GM23338 (cell line): Measurements from ENCODE around the gene EVI2B. TPM values are rescaled to one million over a fixed set of nuclear protein-coding genes. Genes with fewer than 3 reads are reported as not detected.

Source experiments
- ATAC-seq: fragments of 200-7000 bp; cut with Tn5 transposase; 3 replicates; pipeline ENCODE4 v1.9.1; 2020
- DNase-seq: peaks from one replicate; pipeline ENCODE4 v3.0.0-alpha.2; 2015; ENCODE audit warnings: low spot score
- H2AFZ ChIP-seq: fragments of 200-600 bp; sonication (generic); 2 replicates; pipeline ENCODE4 v1.8.0; 2016; ENCODE audit warnings: antibody characterized with exemption, mild to moderate bottlenecking, moderate library complexity
- H3F3A ChIP-seq: fragments of 200-600 bp; sonication (generic); replicated peaks from 2 replicates; pipeline ENCODE4 v1.8.0; 2017; ENCODE audit warnings: antibody characterized with exemption, mixed run types, low read depth
- H3K27ac ChIP-seq: fragments of 200-600 bp; sonication (generic); 2 replicates; pipeline ENCODE4 v1.6.1; 2016; ENCODE audit warnings: low read depth
- H3K27me3 ChIP-seq: fragments of 200-600 bp; sonication (generic); 2 replicates; pipeline ENCODE4 v1.8.0; 2016; ENCODE audit warnings: mild to moderate bottlenecking, mixed run types, moderate library complexity; ENCODE audit not compliant: insufficient read depth
- H3K36me3 ChIP-seq: fragments of 200-600 bp; sonication (generic); 2 replicates; pipeline ENCODE4 v1.8.0; 2016; ENCODE audit warnings: mild to moderate bottlenecking; ENCODE audit not compliant: insufficient read depth
- H3K4me1 ChIP-seq: fragments of 200-600 bp; sonication (generic); 2 replicates; pipeline ENCODE4 v1.8.0; 2016; ENCODE audit warnings: mild to moderate bottlenecking, moderate library complexity; ENCODE audit not compliant: insufficient read depth
- H3K4me2 ChIP-seq: fragments of 200-600 bp; sonication (generic); 2 replicates; pipeline ENCODE4 v1.7.1; 2017; ENCODE audit warnings: mixed run types
- H3K4me3 ChIP-seq: fragments of 200-600 bp; sonication (generic); 2 replicates; pipeline ENCODE4 v1.6.1; 2016; ENCODE audit warnings: mixed run types
- H3K79me2 ChIP-seq: fragments of 200-600 bp; sonication (generic); replicated peaks from 2 replicates; pipeline ENCODE4 v1.8.0; 2017; ENCODE audit warnings: mild to moderate bottlenecking; ENCODE audit not compliant: insufficient read depth
- H3K9me2 ChIP-seq: fragments of 200-600 bp; sonication (generic); 2 replicates; pipeline ENCODE4 v1.8.0; 2017; ENCODE audit not compliant: insufficient read depth
- H4K20me1 ChIP-seq: fragments of 200-600 bp; sonication (generic); replicated peaks from 2 replicates; pipeline ENCODE4 v1.8.0; 2017; ENCODE audit warnings: mild to moderate bottlenecking; ENCODE audit not compliant: insufficient read depth
- H3K27ac Mint-ChIP-seq: 2 replicates; pipeline ENCODE4 v1.8.0; 2020; ENCODE audit warnings: inconsistent platforms, mild to moderate bottlenecking, moderate library complexity, mixed read lengths
- H3K27me3 Mint-ChIP-seq: 3 replicates; pipeline ENCODE4 v1.8.0; 2022; ENCODE audit warnings: low read depth, mild to moderate bottlenecking, moderate library complexity, mixed read lengths, inconsistent platforms; ENCODE audit not compliant: insufficient read depth, poor library complexity
- H3K36me3 Mint-ChIP-seq: 3 replicates; pipeline ENCODE4 v1.8.0; 2021; ENCODE audit warnings: low read depth, mild to moderate bottlenecking, inconsistent platforms, moderate library complexity, mixed read lengths
- H3K4me1 Mint-ChIP-seq: 3 replicates; pipeline ENCODE4 v1.8.0; 2020; ENCODE audit warnings: mild to moderate bottlenecking, inconsistent platforms, mixed read lengths
- H3K4me3 Mint-ChIP-seq: 3 replicates; pipeline ENCODE4 v1.8.0; 2021; ENCODE audit warnings: moderate library complexity, mild to moderate bottlenecking, inconsistent platforms, mixed read lengths
- H3K9me3 Mint-ChIP-seq: 3 replicates; pipeline ENCODE4 v1.8.0; 2020; ENCODE audit warnings: moderate library complexity, mild to moderate bottlenecking, inconsistent platforms, mixed read lengths
- CREB1 ChIP-seq: fragments of 250-450 bp; sonication (Bioruptor Pico); IDR thresholded peaks from 2 replicates; pipeline ENCODE4 v1.5.0; 2020; ENCODE audit warnings: low read depth, mild to moderate bottlenecking, moderate library complexity
- JUNB ChIP-seq: IDR thresholded peaks from one replicate; pipeline ENCODE4 v1.6.1; 2016; ENCODE audit warnings: antibody characterized with exemption; ENCODE audit not compliant: unreplicated experiment
- NANOG ChIP-seq: IDR thresholded peaks from 2 replicates; pipeline ENCODE4 v1.6.1; 2016; ENCODE audit warnings: antibody characterized with exemption, borderline replicate concordance
- ZNF114 ChIP-seq: fragments of 250-450 bp; sonication (Bioruptor Pico); IDR thresholded peaks from 2 replicates; pipeline ENCODE4 v1.5.0; 2020; ENCODE audit warnings: mild to moderate bottlenecking, moderate library complexity
- ZNF331 ChIP-seq: fragments of 250-450 bp; sonication (Bioruptor Pico); IDR thresholded peaks from 2 replicates; pipeline ENCODE4 v1.5.0; 2020; ENCODE audit warnings: low read depth, mild to moderate bottlenecking, moderate library complexity
- polyA plus RNA-seq: library from polyadenylated mRNA; unstranded; fragments of >200 nt; fragmentation: Nextera tagmentation; extraction: Ambion mirVana; gene quantifications from 2 replicates; pipeline ENCODE4 v1.2.1, GENCODE V29; 2016
- total RNA-seq: library from RNA; depleted of rRNA; stranded (reverse); fragments of >200 nt; shearing (Covaris generic); gene quantifications from 2 replicates; pipeline ENCODE4 v1.2.3, GENCODE V29; 2014
- TF ChIP-seq, protein P1 (sequence below): IDR thresholded peaks from one replicate; pipeline ENCODE4 v1.6.1; 2018; ENCODE audit warnings: antibody characterized with exemption; ENCODE audit not compliant: unreplicated experiment
- TF ChIP-seq, protein P2 (sequence below), 2 experiments: fragments of 200-600 bp in 1 of 2; sonication (generic) in 1 of 2; conservative IDR thresholded peaks; 2 replicates each; pipeline versions ENCODE4 v1.5.1 to v1.6.1; 2016 to 2017; ENCODE audit warnings: antibody characterized with exemption in 2 of 2, low read depth in 2 of 2, mild to moderate bottlenecking in 2 of 2, moderate library complexity in 1 of 2
- TF ChIP-seq, protein P3 (sequence below): IDR thresholded peaks from 2 replicates; pipeline ENCODE4 v1.6.1; 2016; ENCODE audit warnings: antibody characterized with exemption

EVI2B gene
- total and polyA plus RNA-seq, 2 experiments from 2014 or later, result 0.18 TPM; not detected in 1

DNA sequence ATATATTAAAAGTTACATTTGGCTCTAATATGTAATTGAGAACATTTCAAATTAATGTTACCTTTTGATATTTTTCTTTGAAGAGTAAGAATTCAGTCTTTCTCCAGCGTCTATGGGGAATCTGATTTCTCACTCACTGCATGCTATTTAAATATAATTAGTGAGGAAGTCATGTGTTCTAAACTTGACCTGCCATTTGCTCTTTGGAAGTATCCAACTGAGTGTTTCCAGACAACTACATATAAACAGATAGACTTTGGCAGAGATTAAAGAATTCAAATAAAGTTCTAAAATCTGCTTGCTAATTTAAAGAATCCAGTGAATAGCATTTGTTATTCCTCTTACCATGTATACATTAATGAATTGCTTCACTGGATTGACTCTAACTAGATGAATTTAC is 40.3 kb downstream of the EVI2B start (continued):
- TF ChIP-seq, protein P1, sequence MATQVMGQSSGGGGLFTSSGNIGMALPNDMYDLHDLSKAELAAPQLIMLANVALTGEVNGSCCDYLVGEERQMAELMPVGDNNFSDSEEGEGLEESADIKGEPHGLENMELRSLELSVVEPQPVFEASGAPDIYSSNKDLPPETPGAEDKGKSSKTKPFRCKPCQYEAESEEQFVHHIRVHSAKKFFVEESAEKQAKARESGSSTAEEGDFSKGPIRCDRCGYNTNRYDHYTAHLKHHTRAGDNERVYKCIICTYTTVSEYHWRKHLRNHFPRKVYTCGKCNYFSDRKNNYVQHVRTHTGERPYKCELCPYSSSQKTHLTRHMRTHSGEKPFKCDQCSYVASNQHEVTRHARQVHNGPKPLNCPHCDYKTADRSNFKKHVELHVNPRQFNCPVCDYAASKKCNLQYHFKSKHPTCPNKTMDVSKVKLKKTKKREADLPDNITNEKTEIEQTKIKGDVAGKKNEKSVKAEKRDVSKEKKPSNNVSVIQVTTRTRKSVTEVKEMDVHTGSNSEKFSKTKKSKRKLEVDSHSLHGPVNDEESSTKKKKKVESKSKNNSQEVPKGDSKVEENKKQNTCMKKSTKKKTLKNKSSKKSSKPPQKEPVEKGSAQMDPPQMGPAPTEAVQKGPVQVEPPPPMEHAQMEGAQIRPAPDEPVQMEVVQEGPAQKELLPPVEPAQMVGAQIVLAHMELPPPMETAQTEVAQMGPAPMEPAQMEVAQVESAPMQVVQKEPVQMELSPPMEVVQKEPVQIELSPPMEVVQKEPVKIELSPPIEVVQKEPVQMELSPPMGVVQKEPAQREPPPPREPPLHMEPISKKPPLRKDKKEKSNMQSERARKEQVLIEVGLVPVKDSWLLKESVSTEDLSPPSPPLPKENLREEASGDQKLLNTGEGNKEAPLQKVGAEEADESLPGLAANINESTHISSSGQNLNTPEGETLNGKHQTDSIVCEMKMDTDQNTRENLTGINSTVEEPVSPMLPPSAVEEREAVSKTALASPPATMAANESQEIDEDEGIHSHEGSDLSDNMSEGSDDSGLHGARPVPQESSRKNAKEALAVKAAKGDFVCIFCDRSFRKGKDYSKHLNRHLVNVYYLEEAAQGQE, result no peak

DNA sequence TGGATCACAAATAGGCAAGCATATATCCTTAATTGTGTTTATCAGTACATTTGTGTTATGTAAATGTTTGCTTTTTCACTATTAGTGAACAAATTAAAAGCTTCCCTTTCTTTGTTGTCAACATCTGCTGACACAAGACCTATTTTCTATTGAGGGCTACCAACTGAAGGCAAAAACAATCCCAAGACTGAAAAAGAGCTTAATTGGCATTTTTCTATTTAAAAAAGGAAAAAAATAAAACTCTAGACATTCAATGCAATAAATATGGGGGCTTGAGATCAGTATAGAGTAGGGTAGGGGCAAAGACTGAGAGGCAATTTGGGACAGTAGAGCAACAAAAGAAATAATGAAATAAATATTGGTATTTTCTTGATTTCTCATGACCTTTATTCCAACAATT is 41.1 kb downstream of the EVI2B start:
- Histone ChIP-seq H2AFZ (no peak overlapping the region), H3K27me3 (no peaks in the 10 kb centered on the region), H3K79me2 (no peaks in the 10 kb centered on the region), H3K4me2 (no peak overlapping the region), H3K27ac (no peak overlapping the region), H4K20me1 (no peaks in the 10 kb centered on the region), H3K4me1 (0 out of 2 replicates have a peak, but pooled peaks cover 4% of the 10 kb centered on the region), H3K9me2 (no peaks in the 10 kb centered on the region), H3K4me3 (no peak overlapping the region), H3K36me3 (no peaks in the 10 kb centered on the region), H3F3A (no peaks in the 10 kb centered on the region)
- H3K36me3 Mint-ChIP-seq, result peaks cover 9% of the 10 kb centered on the region; the same call in 2 of the 3 replicates
- peaks cover 9% of the 10 kb centered on the region; the same call in 2 of the 3 replicates for H3K4me1 Mint-ChIP-seq
- H3K9me3 Mint-ChIP-seq, result no peaks in the 10 kb centered on the region
- no peak overlapping the region for H3K27ac Mint-ChIP-seq
- no peak for DNase-seq
- no peak overlapping the region for H3K4me3 Mint-ChIP-seq
- TF ChIP-seq ZNF114 (CRISPR knock-in tag), result no peak
- no peak for TF ChIP-seq CREB1 (CRISPR knock-in tag)
- no peak for TF ChIP-seq ZNF331
- TF ChIP-seq, protein P2, sequence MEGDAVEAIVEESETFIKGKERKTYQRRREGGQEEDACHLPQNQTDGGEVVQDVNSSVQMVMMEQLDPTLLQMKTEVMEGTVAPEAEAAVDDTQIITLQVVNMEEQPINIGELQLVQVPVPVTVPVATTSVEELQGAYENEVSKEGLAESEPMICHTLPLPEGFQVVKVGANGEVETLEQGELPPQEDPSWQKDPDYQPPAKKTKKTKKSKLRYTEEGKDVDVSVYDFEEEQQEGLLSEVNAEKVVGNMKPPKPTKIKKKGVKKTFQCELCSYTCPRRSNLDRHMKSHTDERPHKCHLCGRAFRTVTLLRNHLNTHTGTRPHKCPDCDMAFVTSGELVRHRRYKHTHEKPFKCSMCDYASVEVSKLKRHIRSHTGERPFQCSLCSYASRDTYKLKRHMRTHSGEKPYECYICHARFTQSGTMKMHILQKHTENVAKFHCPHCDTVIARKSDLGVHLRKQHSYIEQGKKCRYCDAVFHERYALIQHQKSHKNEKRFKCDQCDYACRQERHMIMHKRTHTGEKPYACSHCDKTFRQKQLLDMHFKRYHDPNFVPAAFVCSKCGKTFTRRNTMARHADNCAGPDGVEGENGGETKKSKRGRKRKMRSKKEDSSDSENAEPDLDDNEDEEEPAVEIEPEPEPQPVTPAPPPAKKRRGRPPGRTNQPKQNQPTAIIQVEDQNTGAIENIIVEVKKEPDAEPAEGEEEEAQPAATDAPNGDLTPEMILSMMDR (conservative IDR thresholded peaks at IDR 0.05; ENCODE audit: low read depth in 2 of 2), result no peak
- TF ChIP-seq JUNB, result no peak
- TF ChIP-seq NANOG, result no peak
- TF ChIP-seq, protein P3, sequence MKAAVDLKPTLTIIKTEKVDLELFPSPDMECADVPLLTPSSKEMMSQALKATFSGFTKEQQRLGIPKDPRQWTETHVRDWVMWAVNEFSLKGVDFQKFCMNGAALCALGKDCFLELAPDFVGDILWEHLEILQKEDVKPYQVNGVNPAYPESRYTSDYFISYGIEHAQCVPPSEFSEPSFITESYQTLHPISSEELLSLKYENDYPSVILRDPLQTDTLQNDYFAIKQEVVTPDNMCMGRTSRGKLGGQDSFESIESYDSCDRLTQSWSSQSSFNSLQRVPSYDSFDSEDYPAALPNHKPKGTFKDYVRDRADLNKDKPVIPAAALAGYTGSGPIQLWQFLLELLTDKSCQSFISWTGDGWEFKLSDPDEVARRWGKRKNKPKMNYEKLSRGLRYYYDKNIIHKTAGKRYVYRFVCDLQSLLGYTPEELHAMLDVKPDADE, result no peak
- peaks cover 2% of the 10 kb centered on the region for H3K27me3 Mint-ChIP-seq
- ATAC-seq, result no peak
